Omental fat pad (tissue), 4 donors: Measurements from ENCODE around the gene UROC1. TPM values are rescaled to one million over a fixed set of nuclear protein-coding genes. Genes with fewer than 3 reads are reported as not detected.

Source experiments
- ATAC-seq: fragments of 150-250 bp; one replicate; pipeline ENCODE4 v1.9.1; 2016; ENCODE audit warnings: mild to moderate bottlenecking, moderate library complexity; ENCODE audit not compliant: low FRiP score
- DNase-seq: peaks from one replicate; pipeline ENCODE4 v3.0.0-alpha.2; 2019; ENCODE audit warnings: low spot score
- CTCF ChIP-seq, 3 donors: fragments of 450-650 bp; IDR thresholded peaks; one replicate each; pipeline ENCODE4 v1.5.1; 2016 to 2017; ENCODE audit warnings: antibody characterized with exemption in 3 of 3, mild to moderate bottlenecking in 3 of 3, moderate library complexity in 2 of 3
- total RNA-seq, 4 donors: library from RNA; depleted of rRNA; stranded (reverse); fragments of >200 nt; gene quantifications; one replicate each; pipeline ENCODE4 v1.1.0, GENCODE V29; 2016

UROC1 gene
- total RNA-seq, 4 donors from 2014 or later, result not detected

- no peak for TF ChIP-seq CTCF (IDR thresholded peaks at IDR 0.05)
- ATAC-seq (no peak), DNase-seq (no peak)
Observed at GRCh38 chr3:126488185-126488584, 29.4 kb downstream of the UROC1 start.

- ATAC-seq (peak; percentile 32), DNase-seq (no peak)
- no peak for TF ChIP-seq CTCF (IDR thresholded peaks at IDR 0.05)
Observed at GRCh38 chr3:126487151-126487771, 30.3 kb downstream of the UROC1 start.

- DNase-seq (no peak), ATAC-seq (no peak)
- no peak for TF ChIP-seq CTCF (IDR thresholded peaks at IDR 0.05)
Observed at GRCh38 chr3:126486360-126486847, 31.2 kb downstream of the UROC1 start.

GRCh38 chr3:126485956-126486355 is 31.6 kb downstream of the UROC1 start:
- ATAC-seq (no peak), DNase-seq (no peak)
- TF ChIP-seq CTCF (IDR thresholded peaks at IDR 0.05), result no peak

- no peak for DNase-seq
- no peak for TF ChIP-seq CTCF (IDR thresholded peaks at IDR 0.05)
- no peak for ATAC-seq
Observed at GRCh38 chr3:126485176-126485897, 32.2 kb downstream of the UROC1 start.

- DNase-seq (no peak), ATAC-seq (no peak)
- no peak for TF ChIP-seq CTCF (IDR thresholded peaks at IDR 0.05)
Observed at GRCh38 chr3:126484662-126485061, 32.9 kb downstream of the UROC1 start.

GRCh38 chr3:126484148-126484547 is 33.4 kb downstream of the UROC1 start:
- TF ChIP-seq CTCF (IDR thresholded peaks at IDR 0.05), result no peak
- ATAC-seq (no peak), DNase-seq (no peak)
